DMS153 treated with DMSO at 0.1 percent for 48 hours (cell line): Measurements from ENCODE around the gene PSPC1.

Source experiments
- DNase-seq: peaks from one replicate; lab custom pipeline; 2025; ENCODE audit not compliant: unreplicated experiment; lab: John Stamatoyannopoulos, UW

Gene PSPC1

DNA sequence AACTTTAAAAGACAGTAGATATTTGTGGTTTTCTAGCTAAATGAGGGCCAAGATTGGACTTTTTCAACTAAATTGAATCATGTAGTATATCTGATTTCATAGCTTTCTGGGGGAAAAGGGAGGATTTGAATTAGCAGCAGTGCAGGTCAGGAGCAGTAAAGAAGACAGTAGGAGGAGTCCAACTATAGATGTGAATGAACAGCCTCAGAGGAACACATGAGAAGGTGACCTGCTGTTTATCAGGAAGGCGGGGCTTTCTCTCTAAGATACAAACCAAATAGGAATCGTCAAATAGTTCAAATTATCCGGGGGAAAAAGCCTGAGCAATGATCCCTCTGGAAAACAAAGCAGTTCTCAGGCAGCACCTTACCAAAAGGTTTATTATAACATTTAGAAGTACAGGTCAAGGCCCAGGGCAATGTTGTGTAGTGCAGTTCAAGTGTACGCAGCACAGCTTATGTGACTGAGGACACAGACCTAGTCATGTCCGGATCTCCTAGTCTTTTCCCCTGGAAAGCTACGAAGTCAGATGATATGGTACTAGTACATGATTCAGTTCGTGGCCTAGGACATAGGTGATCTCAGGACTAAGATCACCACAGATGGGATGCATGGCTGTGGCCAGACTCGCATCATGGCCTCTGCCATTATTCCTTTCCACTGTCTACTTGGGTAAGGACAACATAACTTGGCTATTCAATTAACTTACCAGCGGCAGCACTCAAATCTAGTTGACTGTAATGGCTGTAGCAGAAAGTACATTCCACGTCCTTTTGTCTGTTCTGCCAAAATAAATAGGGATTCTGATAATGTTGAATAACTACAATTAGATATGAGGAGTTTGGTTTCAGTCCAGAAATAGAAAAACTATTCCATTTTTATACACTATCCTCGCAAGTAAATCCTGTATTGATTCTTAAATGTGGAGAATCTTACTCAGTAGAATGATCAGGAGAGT, 109.0 kb downstream of the PSPC1 start:
- DNase-seq: no peak

DNA sequence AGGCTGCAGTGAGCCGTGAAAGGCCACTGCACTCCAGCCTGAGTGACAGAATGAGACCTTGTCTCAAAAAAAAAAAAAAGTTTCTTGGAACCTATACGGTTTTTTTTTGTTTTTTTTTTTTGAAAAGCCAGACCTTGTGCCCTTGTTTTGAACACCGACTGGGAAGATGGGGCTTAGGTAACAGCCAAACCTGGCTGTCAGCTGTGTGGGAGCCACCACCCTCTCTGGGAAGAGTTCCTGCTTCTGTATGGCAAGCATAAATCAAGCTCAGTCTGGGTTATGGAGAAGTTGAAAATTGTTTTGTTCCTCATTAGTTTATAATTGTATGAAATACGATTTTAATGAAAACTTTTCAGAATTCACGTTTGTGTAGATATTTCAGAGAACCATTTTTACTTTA, 109.8 kb downstream of the PSPC1 start:
- DNase-seq: no peak

DNA sequence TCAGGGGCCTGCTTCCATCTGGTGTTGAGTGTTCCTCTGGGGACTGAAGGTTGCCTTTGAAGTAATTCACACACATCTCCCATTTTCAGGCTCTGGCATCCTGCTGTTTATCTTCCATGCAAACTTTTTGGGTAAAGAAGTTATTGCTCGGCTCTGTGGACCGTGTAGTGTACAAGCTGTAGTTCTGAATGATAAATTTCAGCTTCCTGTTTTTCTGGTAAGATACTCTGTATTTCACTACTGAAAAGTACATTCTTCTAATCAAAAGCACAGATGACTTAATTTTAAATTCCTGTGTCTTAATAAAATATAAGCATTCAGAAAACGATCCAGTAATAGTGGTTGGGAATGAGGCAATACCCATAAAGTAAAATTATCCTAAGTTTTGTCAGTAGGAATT, 112.6 kb downstream of the PSPC1 start:
- no peak for DNase-seq

DNA sequence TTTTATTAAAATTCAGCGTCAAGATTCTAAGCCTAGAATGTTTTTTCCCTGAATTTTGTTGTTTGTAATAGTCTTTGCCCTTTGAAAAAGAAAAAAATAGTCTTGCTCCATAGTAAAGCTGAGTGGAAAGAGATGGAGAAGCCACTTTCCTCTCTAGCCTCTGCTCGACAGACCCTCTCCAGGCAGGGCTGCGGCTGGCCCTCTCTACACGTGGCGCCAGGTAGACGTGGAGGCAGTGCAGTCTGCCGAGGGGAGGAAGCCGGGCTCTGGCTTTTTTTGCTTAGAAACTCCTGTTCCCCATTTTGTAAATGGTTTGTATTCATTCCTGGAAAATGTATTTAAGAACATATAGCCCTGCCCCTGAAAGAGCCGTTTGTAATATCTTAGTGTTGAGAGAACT, 114.0 kb downstream of the PSPC1 start:
- no peak for DNase-seq

DNA sequence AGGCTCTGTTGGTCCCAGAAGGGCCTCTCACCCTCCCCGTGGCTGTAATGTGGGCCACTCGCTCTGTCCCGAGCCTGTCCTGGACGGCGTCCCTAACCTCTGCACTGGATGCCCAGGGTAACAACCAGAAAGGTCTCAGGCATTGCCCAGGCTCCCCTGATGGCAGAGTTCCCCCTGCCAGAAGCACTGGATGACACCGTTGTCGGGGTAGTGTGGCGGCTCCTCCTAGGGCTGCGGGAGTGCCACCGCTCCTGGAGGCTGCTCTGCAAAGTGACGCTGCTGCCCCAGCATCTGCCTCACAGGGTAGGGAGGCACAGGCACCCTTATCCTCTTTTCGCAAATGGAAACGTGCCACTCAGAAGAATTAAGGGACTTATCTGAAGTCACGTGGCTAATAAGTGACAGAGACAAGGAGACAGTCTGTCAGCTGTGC, 117.3 kb downstream of the PSPC1 start:
- DNase-seq: no peak

DNA sequence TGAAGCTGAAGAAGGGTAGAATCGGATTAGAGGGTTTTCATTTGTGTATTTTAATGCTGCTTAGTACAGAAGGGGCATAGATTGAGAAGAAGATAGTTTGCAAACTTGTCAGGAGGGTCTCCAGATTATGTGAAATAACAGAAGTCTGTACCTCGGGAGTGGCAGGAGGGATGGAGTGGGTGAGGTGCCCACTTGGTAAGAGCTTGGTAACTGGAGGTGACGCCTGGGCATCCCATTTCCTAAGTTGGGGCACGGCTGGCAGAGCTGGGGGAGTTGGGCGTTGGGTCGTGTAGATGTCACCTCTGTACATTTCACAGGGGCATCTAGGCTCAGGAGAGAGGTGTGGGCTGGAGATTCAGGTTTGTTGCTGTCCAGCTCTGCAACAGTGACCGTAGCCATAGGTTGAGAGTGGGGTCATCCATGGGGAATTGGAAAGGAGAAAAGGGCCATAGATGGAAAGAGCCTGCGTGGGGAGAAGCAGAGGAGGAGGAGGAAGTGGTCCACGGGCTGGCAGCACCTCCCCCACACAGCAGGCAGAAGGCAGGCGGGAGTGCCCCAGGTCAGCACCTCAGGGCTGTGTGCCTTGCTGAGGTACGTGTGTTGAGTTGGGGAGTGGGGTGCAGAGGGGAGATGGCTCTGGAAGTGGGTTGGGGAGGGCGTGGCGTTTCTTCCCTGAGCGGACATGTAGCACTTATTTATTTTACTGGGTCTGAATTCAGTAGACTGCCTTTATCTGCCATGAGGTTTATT, 118.1 kb downstream of the PSPC1 start:
- no peak for DNase-seq

DNA sequence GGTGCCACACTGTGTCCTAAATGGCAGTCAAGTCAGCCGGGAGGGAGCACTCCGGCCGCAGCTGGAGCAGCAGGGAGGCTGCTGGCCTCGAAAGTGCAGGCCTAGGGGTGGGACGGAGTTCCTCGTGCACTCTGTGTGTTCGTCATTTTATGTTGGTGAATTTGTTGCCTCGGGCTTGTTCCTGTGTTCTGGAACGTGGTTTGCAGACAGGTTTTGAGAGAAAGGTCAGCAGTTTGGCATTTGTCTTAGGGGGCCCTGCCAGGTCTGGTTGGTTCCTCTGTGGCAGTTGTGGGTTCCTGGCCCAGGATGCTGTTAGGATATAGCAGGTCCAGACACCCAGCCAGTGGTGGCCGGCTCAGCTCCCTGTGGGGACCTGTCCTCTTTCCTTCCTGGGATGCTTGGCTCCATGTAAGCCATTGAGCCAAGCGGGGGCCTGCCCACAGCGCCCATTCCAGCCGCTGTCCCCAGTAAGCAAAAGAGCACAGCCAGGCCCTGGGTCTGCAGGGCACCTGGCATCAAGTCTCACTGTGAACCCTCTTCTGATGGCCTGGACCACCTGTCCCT, 119.2 kb downstream of the PSPC1 start:
- no peak for DNase-seq

DNA sequence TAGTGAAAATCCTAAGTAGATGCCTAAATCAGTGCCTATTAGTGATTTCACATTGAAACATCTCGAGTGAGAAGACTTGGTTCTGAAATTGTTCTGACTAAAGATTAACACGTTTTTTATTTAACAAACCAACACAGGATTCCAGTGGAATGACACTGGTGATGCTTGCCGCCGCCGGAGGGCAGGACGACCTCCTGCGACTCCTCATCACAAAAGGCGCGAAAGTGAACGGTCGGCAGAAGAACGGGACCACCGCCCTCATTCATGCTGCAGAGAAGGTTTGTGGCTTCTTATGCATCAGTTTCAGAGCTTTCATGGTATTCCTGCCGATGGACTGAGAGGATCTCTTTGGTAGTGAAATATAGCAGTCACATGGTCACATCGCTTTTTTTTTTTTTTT, 121.2 kb downstream of the PSPC1 start:
- no peak for DNase-seq

DNA sequence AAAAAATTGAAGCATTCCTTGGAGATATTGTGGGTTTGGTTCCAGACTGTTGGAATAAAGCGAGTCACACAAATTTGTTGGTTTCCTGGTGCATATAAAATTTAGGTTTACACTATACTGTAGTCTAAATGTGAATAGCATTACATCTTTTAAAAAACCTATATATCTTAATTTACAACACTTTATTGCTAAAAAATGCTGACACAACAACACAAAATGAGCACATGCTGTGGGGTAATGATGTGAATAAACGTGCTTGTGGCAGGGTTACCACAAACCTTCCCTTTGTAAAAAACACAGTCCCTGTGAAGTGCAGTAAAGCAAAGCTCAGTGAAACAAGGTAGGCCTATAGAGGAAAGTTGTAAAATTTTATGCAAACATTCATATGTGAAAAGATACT, 121.6 kb downstream of the PSPC1 start:
- no peak for DNase-seq

DNA sequence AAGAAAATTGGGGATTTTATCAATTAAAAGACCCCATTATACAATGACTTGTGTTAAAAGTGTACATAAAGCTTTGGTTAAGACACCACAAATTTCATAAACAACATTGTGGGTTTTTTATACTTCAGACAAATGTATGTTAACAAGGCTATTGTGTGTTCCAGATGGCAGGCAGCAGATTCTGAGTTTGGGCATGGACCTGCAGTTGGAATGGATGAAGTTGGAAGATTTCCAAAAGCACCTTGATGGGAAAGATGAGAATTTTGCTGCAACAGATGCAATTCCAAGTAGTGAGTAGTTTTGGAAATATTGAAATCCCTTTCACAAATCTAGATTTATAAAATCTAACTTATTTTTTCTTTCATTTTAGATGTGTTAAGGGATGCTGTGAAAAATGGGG, 123.9 kb downstream of the PSPC1 start:
- no peak for DNase-seq

DNA sequence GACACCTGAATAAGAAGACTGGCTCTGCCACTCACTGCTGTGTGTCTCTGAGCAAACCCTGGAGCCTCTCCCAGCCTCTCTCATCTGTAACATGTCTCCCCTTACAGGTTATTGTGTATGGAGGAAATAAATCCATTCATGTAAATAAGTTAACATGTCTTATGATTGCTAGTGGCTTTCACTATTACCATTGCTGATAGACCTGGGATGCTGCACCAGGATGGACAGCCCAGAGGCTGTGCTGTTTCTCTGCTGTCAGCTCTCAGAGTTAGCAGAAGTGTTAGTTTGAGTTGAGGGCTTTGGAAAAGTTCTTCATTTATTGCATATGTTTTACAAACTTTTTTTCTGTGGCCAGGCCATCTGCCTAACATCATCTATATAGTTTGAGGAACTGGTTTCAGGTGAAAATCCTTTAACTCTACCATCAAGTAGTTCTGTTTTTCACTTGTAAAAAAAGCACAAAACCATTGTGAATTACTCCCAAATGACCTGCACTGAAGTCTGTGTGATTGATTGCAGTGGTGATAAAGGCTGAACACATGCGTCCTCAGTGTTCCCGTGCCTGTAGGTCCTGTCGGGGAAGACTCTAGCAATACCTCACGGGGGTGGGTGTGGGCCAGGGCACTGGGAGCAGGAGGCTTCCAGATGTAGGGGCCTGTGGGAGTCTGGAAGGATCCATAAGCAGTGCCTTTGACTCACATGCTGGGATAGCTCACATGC, 124.7 kb downstream of the PSPC1 start:
- DNase-seq: no peak
